HCT116 (cell line): ENCODE results near the gene NDUFS6. TPM values are rescaled to one million over a fixed set of nuclear protein-coding genes. Genes with fewer than 3 reads are reported as not detected.

Experiments used
- ATAC-seq: fragments of 200-7000 bp; cut with Tn5 transposase; 2 replicates; pipeline ENCODE4 v1.9.1; 2020; ENCODE audit warnings: mild to moderate bottlenecking, moderate library complexity
- BruUV-seq: library from RNA; stranded (reverse); fragments of 400-500 nt; replicated peaks from 2 replicates; lab custom pipeline; 2021; lab: Mats Ljungman, UMichigan
- CTCF ChIA-PET: fragments of 300-600 bp; sonication (Branson Sonifier 250); formaldehyde crosslinking; loops from one replicate; lab custom pipeline; 2021; ENCODE audit warnings: antibody characterized with exemption; lab: Charles Lee
- POLR2A ChIA-PET: fragments of 300-600, 350-600 bp; sonication (Branson Sonifier 250); formaldehyde crosslinking; loops from one replicate; lab custom pipeline; 2021; ENCODE audit warnings: antibody characterized with exemption; lab: Charles Lee
- RAD21 ChIA-PET, 2 experiments: fragments of 300-600 bp; sonication (Branson Sonifier 250); formaldehyde crosslinking; loops; one replicate each; lab custom pipeline; 2023; ENCODE audit warnings: low total read pairs in 2 of 2; ENCODE audit not compliant: uncharacterized antibody in 2 of 2, unreplicated experiment in 2 of 2, low non-redundant PET in 1 of 2; lab: Charles Lee
- DNase-seq: peaks from one replicate; pipeline ENCODE4 v3.0.0-alpha.2; 2010; ENCODE audit warnings: low read depth, low spot score
- H2AFZ ChIP-seq: fragments of 200-600 bp; shearing (Covaris generic), sonication (generic); 2 replicates; pipeline ENCODE4 v1.6.1; 2017; ENCODE audit warnings: low read depth, mixed run types, mixed read lengths, antibody characterized with exemption, low read length; ENCODE audit not compliant: poor library complexity, severe bottlenecking
- H3K27ac ChIP-seq: 2 replicates; pipeline ENCODE4 v1.5.1; 2012; ENCODE audit warnings: low read depth, low read length
- H3K27me3 ChIP-seq: fragments of 200-600 bp; sonication (generic); 2 replicates; pipeline ENCODE4 v1.6.1; 2016; ENCODE audit warnings: mixed run types, low read length, mixed read lengths; ENCODE audit not compliant: insufficient read depth
- H3K36me3 ChIP-seq, 2 experiments: fragments of 200-500 bp in 1 of 2; fragments of 200-600 bp in 1 of 2; sonication (Bioruptor generic) in 1 of 2; sonication (generic) in 1 of 2; 2 replicates each; pipeline versions ENCODE4 v1.5.1 to v1.6.1; 2014 to 2016; ENCODE audit warnings: low read length in 2 of 2, inconsistent platforms in 1 of 2, mixed read lengths in 1 of 2, mixed run types in 1 of 2; ENCODE audit not compliant: insufficient read depth in 2 of 2, control insufficient read depth in 1 of 2
- H3K4me1 ChIP-seq, 2 experiments: fragments of 200-600 bp in 1 of 2; sonication (generic) in 1 of 2; 2 replicates each; pipeline versions ENCODE4 v1.5.1 to v1.6.1; 2012 to 2017; ENCODE audit warnings: low read length in 2 of 2, inconsistent platforms in 1 of 2, mild to moderate bottlenecking in 1 of 2, mixed read lengths in 1 of 2, mixed run types in 1 of 2, moderate library complexity in 1 of 2; ENCODE audit not compliant: insufficient read depth in 2 of 2, control insufficient read depth in 1 of 2
- H3K4me2 ChIP-seq: fragments of 200-600 bp; sonication (generic); 2 replicates; pipeline ENCODE4 v1.6.1; 2017; ENCODE audit warnings: mixed run types, low read length, mixed read lengths
- H3K4me3 ChIP-seq, 2 experiments: fragments of 200-600 bp in 1 of 2; sonication (generic) in 1 of 2; replicated peaks in 1 of 2; 2 replicates each; pipeline ENCODE4 v1.5.1; 2011 to 2016; ENCODE audit warnings: low read length in 2 of 2, control low read depth in 1 of 2, low read depth in 1 of 2, mild to moderate bottlenecking in 1 of 2, mixed read lengths in 1 of 2, mixed run types in 1 of 2
- H3K79me2 ChIP-seq: fragments of 200-600 bp; sonication (generic); 2 replicates; pipeline ENCODE4 v1.6.1; 2017; ENCODE audit warnings: mild to moderate bottlenecking, mixed run types, low read length, moderate library complexity, mixed read lengths; ENCODE audit not compliant: insufficient read depth
- H3K9ac ChIP-seq: fragments of 200-600 bp; sonication (generic); 2 replicates; pipeline ENCODE4 v1.6.1; 2016; ENCODE audit warnings: low read length, mixed read lengths
- H3K9me2 ChIP-seq: fragments of 200-600 bp; sonication (generic), shearing (Covaris generic); 2 replicates; pipeline ENCODE4 v1.6.1; 2017; ENCODE audit warnings: mixed run types, mild to moderate bottlenecking, moderate library complexity; ENCODE audit not compliant: insufficient read depth
- H3K9me3 ChIP-seq, 2 experiments: fragments of 200-500 bp in 1 of 2; fragments of 200-600 bp in 1 of 2; sonication (Bioruptor generic) in 1 of 2; sonication (generic) in 1 of 2; 2 replicates each; pipeline ENCODE4 v1.6.1; 2014 to 2017; ENCODE audit warnings: low read length in 2 of 2, mixed read lengths in 2 of 2, inconsistent platforms in 1 of 2, low read depth in 1 of 2, mild to moderate bottlenecking in 1 of 2, mixed run types in 1 of 2, moderate library complexity in 1 of 2; ENCODE audit not compliant: control insufficient read depth in 1 of 2, insufficient read depth in 1 of 2
- H4K20me1 ChIP-seq: fragments of 200-600 bp; sonication (generic), shearing (Covaris generic); 2 replicates; pipeline ENCODE4 v1.6.1; 2017; ENCODE audit warnings: mixed run types, mild to moderate bottlenecking, moderate library complexity; ENCODE audit not compliant: insufficient read depth
- CBX3 ChIP-seq: IDR thresholded peaks from 2 replicates; pipeline ENCODE4 v1.6.1; 2012; ENCODE audit warnings: low read depth
- CEBPB ChIP-seq: IDR thresholded peaks from 2 replicates; pipeline ENCODE4 v1.6.1; 2012; ENCODE audit warnings: low read depth
- CTCF ChIP-seq, 3 experiments: fragments of 200-600 bp in 1 of 3; sonication (generic) in 1 of 3; IDR thresholded peaks in 2 of 3; conservative IDR thresholded peaks in 1 of 3; 2 replicates each; pipeline ENCODE4 v1.5.1; 2012 to 2017; ENCODE audit warnings: low read depth in 2 of 3, low read length in 2 of 3, antibody characterized with exemption in 1 of 3, borderline replicate concordance in 1 of 3, control low read depth in 1 of 3, mild to moderate bottlenecking in 1 of 3, mixed read lengths in 1 of 3, mixed run types in 1 of 3, moderate library complexity in 1 of 3; ENCODE audit not compliant: insufficient read depth in 1 of 3
- EZH2 ChIP-seq: fragments of 200-600 bp; sonication (generic); IDR thresholded peaks from 2 replicates; pipeline ENCODE4 v1.6.1; 2017; ENCODE audit warnings: antibody characterized with exemption, mixed run types
- POLR2A ChIP-seq: IDR thresholded peaks from 2 replicates; pipeline ENCODE4 v1.7.0; 2011; ENCODE audit warnings: borderline replicate concordance; ENCODE audit not compliant: insufficient read depth, insufficient read length; ENCODE audit errors: extremely low read depth
- POLR2AphosphoS5 ChIP-seq: IDR thresholded peaks from 2 replicates; pipeline ENCODE4 v1.6.1; 2011; ENCODE audit warnings: mild to moderate bottlenecking, low read depth, low read length, moderate library complexity
- RAD21 ChIP-seq: IDR thresholded peaks from 2 replicates; pipeline ENCODE4 v1.6.1; 2012; ENCODE audit warnings: low read depth, mild to moderate bottlenecking
- REST ChIP-seq: IDR thresholded peaks from 2 replicates; pipeline ENCODE4 v1.6.1; 2012; ENCODE audit warnings: low read depth
- SIN3A ChIP-seq: IDR thresholded peaks from 2 replicates; pipeline ENCODE4 v1.6.1; 2012; ENCODE audit warnings: low read depth
- SP1 ChIP-seq: IDR thresholded peaks from 2 replicates; pipeline ENCODE4 v1.6.1; 2012; ENCODE audit warnings: low read depth
- YY1 ChIP-seq: IDR thresholded peaks from 2 replicates; pipeline ENCODE4 v1.6.1; 2011; ENCODE audit warnings: low read length, low read depth, moderate library complexity, mild to moderate bottlenecking; ENCODE audit not compliant: insufficient replicate concordance; ENCODE audit errors: extremely low read depth
- ZNF274 ChIP-seq: fragments of 200-500 bp; sonication (Bioruptor generic); IDR thresholded peaks from 2 replicates; pipeline ENCODE4 v1.6.1; 2014; ENCODE audit warnings: mild to moderate bottlenecking, low read depth, low read length, inconsistent platforms
- intact Hi-C: fragments of 100-400 bp; cut with micrococcal nuclease; formaldehyde crosslinking; loops from 2 replicates; pipeline ENCODE4 v1.10.0; 2022
- total RNA-seq: library from RNA; stranded (reverse); gene quantifications from one replicate; pipeline ENCODE4 v1.2.1, GENCODE V29; 2021; ENCODE audit not compliant: unreplicated experiment
- TF ChIP-seq, protein P1 (sequence below): IDR thresholded peaks from 2 replicates; pipeline ENCODE4 v1.6.1; 2011; ENCODE audit warnings: mild to moderate bottlenecking, low read length, moderate library complexity; ENCODE audit not compliant: insufficient replicate concordance; ENCODE audit errors: extremely low read depth
- TF ChIP-seq, protein P2 (sequence below): IDR thresholded peaks from 2 replicates; pipeline ENCODE4 v1.6.1; 2012
- TF ChIP-seq, protein P3 (sequence below): IDR thresholded peaks from 2 replicates; pipeline ENCODE4 v1.6.1; 2012

The NDUFS6 gene
- total RNA-seq, 1 experiment from 2014 or later = 43.8 TPM

DNA sequence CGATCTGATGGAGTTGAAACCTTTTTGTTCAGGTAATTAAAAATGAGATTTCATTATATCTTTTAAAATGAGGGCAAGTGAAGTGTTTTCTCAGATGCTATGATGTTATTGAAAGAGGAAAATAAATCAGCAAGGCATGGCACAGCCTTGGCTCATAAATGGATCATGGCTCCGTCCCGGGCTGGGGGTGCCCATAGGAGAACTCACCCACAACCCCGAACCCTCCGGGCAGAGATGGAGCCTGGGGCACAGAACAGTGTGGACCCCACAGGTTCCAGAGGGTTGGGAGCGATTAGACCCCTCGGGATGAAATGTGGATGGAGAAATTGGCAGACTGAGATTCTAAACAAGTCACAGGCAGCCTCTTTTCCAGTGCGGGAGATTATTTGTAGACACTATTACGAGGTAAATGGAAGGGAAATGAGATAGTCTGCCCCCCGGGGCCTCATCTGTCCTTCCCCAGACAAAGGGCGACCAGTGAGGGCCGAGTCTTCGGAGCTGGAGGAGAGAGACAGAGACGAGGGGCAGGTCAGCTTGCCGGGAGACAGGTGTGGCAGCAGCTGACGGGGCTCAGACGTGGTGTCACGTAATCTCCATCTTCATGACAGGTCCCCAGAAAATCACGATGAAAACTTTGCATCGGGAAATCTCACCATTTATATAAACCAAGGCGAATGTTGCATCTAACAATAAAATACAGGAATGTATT lies 33.7 kb downstream of the NDUFS6 start:
- Histone ChIP-seq H3K4me2 (no peak overlapping the region), H3K36me3 (no peaks in the 10 kb centered on the region; a peak in 1 of 4 replicates), H3K9me2 (no peaks in the 10 kb centered on the region), H4K20me1 (no peaks in the 10 kb centered on the region), H3K79me2 (no peaks in the 10 kb centered on the region), H2AFZ (no peak overlapping the region), H3K9me3 (no peaks in the 10 kb centered on the region), H3K27ac (no peak overlapping the region), H3K4me1 (no peaks in the 10 kb centered on the region), H3K27me3 (no peaks in the 10 kb centered on the region), H3K4me3 (no peak overlapping the region), H3K9ac (no peak overlapping the region)
- no TSS peak for BruUV-seq
- ChIA-PET CTCF (no interaction called here), POLR2A (no interaction called here), RAD21 (no interaction called here)
- no peak for DNase-seq
- TF ChIP-seq YY1 = no peak
- TF ChIP-seq, protein P1, sequence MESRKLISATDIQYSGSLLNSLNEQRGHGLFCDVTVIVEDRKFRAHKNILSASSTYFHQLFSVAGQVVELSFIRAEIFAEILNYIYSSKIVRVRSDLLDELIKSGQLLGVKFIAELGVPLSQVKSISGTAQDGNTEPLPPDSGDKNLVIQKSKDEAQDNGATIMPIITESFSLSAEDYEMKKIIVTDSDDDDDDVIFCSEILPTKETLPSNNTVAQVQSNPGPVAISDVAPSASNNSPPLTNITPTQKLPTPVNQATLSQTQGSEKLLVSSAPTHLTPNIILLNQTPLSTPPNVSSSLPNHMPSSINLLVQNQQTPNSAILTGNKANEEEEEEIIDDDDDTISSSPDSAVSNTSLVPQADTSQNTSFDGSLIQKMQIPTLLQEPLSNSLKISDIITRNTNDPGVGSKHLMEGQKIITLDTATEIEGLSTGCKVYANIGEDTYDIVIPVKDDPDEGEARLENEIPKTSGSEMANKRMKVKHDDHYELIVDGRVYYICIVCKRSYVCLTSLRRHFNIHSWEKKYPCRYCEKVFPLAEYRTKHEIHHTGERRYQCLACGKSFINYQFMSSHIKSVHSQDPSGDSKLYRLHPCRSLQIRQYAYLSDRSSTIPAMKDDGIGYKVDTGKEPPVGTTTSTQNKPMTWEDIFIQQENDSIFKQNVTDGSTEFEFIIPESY = no peak
- no peak for TF ChIP-seq EZH2
- TF ChIP-seq CEBPB = no peak
- no peak for TF ChIP-seq SP1
- TF ChIP-seq POLR2AphosphoS5 = no peak
- TF ChIP-seq, protein P2, sequence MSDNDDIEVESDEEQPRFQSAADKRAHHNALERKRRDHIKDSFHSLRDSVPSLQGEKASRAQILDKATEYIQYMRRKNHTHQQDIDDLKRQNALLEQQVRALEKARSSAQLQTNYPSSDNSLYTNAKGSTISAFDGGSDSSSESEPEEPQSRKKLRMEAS = no peak
- TF ChIP-seq POLR2A = no peak
- TF ChIP-seq CTCF (IDR thresholded peaks at IDR 0.05 in 2 of 3, conservative IDR thresholded peaks at IDR 0.05 in 1 of 3; ENCODE audit: borderline replicate concordance in 1 of 3, insufficient read depth in 1 of 3, low read depth in 2 of 3, low read length in 2 of 3) = no peak
- TF ChIP-seq SIN3A = no peak
- TF ChIP-seq RAD21 = no peak
- no peak for TF ChIP-seq REST
- TF ChIP-seq, protein P3, sequence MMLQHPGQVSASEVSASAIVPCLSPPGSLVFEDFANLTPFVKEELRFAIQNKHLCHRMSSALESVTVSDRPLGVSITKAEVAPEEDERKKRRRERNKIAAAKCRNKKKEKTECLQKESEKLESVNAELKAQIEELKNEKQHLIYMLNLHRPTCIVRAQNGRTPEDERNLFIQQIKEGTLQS = no peak
- no peak for TF ChIP-seq CBX3
- no peak for TF ChIP-seq ZNF274
- ATAC-seq = no peak
- intact Hi-C loops = no loop called here
